HG03025 (cell line): ENCODE results near the gene OLA1.
"Not testable (repeated sequence)": the region's sequence is repeated elsewhere in the genome, so short reads cannot be mapped to it uniquely, and the experiment has no call there.

Experiments used
- ATAC-seq: cut with Tn5 transposase; IDR thresholded peaks from one replicate; pipeline ENCODE4 v1.9.1; 2021; ENCODE audit warnings: mild to moderate bottlenecking, moderate library complexity; ENCODE audit not compliant: unreplicated experiment, low FRiP score

The OLA1 gene

GRCh38 chr2:174248187-174248997 lies at the start of gene OLA1:
Gene OLA1 (minus strand): TSS chr2:174248532. CDS start chr2:174246815, 1,717 bp downstream.
- ATAC-seq = peak; percentile 97

- no peak for ATAC-seq
These were observed 44.6 kb upstream of the OLA1 start for GRCh38 chr2:174292908-174293307.

- no peak for ATAC-seq
These were observed 37.8 kb upstream of the OLA1 start for GRCh38 chr2:174286172-174286571.

GRCh38 chr2:174282441-174282840 lies 34.1 kb upstream of the OLA1 start:
- ATAC-seq = no peak

- ATAC-seq = no peak
These were observed 33.4 kb upstream of the OLA1 start for GRCh38 chr2:174281736-174282135.

- no peak for ATAC-seq
These were observed 32.3 kb upstream of the OLA1 start for GRCh38 chr2:174280596-174280995.

- not testable (repeated sequence) for ATAC-seq
These were observed 21.9 kb upstream of the OLA1 start for GRCh38 chr2:174270263-174270662.

- no peak for ATAC-seq
These were observed 18.0 kb upstream of the OLA1 start for GRCh38 chr2:174266288-174266687.

GRCh38 chr2:174263997-174264396 lies 15.7 kb upstream of the OLA1 start:
- no peak for ATAC-seq

GRCh38 chr2:174259981-174260380 lies 11.6 kb upstream of the OLA1 start:
- ATAC-seq = no peak

GRCh38 chr2:174254267-174254666 lies 5.9 kb upstream of the OLA1 start:
- no peak for ATAC-seq

- ATAC-seq = no peak
These were observed 763 bp upstream of the OLA1 start for GRCh38 chr2:174248998-174249592.

GRCh38 chr2:174247474-174248186 lies 702 bp downstream of the OLA1 start:
- ATAC-seq = peak; percentile 9

GRCh38 chr2:174246944-174247381 lies 1.4 kb downstream of the OLA1 start:
- ATAC-seq = no peak

GRCh38 chr2:174245628-174246027 lies 2.7 kb downstream of the OLA1 start:
- not testable (repeated sequence) for ATAC-seq

GRCh38 chr2:174245065-174245464 lies 3.3 kb downstream of the OLA1 start:
- no peak for ATAC-seq

- ATAC-seq = no peak
These were observed 4.5 kb downstream of the OLA1 start for GRCh38 chr2:174243812-174244211.

GRCh38 chr2:174240097-174240496 lies 8.2 kb downstream of the OLA1 start:
- ATAC-seq = no peak

- ATAC-seq = no peak
These were observed 11.9 kb downstream of the OLA1 start for GRCh38 chr2:174236429-174236828.

GRCh38 chr2:174235680-174236079 lies 12.7 kb downstream of the OLA1 start:
- no peak for ATAC-seq

GRCh38 chr2:174233771-174234275 lies 14.5 kb downstream of the OLA1 start:
- no peak for ATAC-seq
